Vagina (tissue), 2 donors: ENCODE results near the gene EVX1. TPM values are rescaled to one million over a fixed set of nuclear protein-coding genes. Genes with fewer than 3 reads are reported as not detected.

Experiments used
- DNase-seq, 2 donors: peaks; one replicate each; pipeline ENCODE4 v3.0.0-alpha.2; 2017; ENCODE audit errors: extremely low spot score in 2 of 2
- H3K27ac ChIP-seq: fragments of 200-600 bp; sonication (generic); one replicate; pipeline ENCODE4 v1.5.1; 2019
- H3K27me3 ChIP-seq: fragments of 200-600 bp; sonication (generic); one replicate; pipeline ENCODE4 v1.5.1; 2019
- H3K36me3 ChIP-seq, 2 donors: fragments of 200-600 bp; sonication (generic); one replicate each; pipeline ENCODE4 v1.5.1; 2017 to 2019
- H3K4me1 ChIP-seq: fragments of 200-600 bp; sonication (generic); one replicate; pipeline ENCODE4 v1.5.1; 2019
- H3K4me3 ChIP-seq, 2 donors: fragments of 200-600 bp; sonication (generic); 1 replicate in 1 of 2; 2 replicates in 1 of 2; pipeline ENCODE4 v1.5.1; 2016 to 2019
- H3K9me3 ChIP-seq: fragments of 200-600 bp; sonication (generic); one replicate; pipeline ENCODE4 v1.5.1; 2019
- CTCF ChIP-seq, 3 experiments: fragments of 450-650 bp in 2 of 3; fragments of 200-600 bp in 1 of 3; sonication (generic) in 1 of 3; IDR thresholded peaks; one replicate each; pipeline ENCODE4 v1.5.1; 2017 to 2019; ENCODE audit warnings: antibody characterized with exemption in 3 of 3, mild to moderate bottlenecking in 2 of 3, moderate library complexity in 2 of 3
- POLR2A ChIP-seq, 2 donors: fragments of 450-650 bp; IDR thresholded peaks; one replicate each; pipeline ENCODE4 v1.6.1; 2017; ENCODE audit warnings: antibody characterized with exemption in 2 of 2, mild to moderate bottlenecking in 2 of 2, moderate library complexity in 2 of 2
- POLR2AphosphoS5 ChIP-seq, 2 donors: sonication (generic); formaldehyde crosslinking; IDR thresholded peaks; one replicate each; pipeline ENCODE4 v1.9.0; 2017; ENCODE audit warnings: antibody characterized with exemption in 2 of 2, mild to moderate bottlenecking in 2 of 2, low read depth in 1 of 2; ENCODE audit not compliant: insufficient read depth in 1 of 2
- intact Hi-C: fragments of 100-400 bp; cut with DNase I; formaldehyde crosslinking; loops from one replicate; pipeline ENCODE4 v1.15.1; 2023
- total RNA-seq: library from RNA; depleted of rRNA; stranded (reverse); fragments of >200 nt; gene quantifications from one replicate; pipeline ENCODE4 v1.2.3, GENCODE V29; 2016

The EVX1 gene
- total RNA-seq: 2.5 TPM

GRCh38 chr7:27242555-27243339, at the start of gene EVX1:
Gene EVX1 (plus strand): TSS chr7:27242802. CDS start chr7:27243031, 229 bp downstream.
- Histone ChIP-seq H3K4me1 (peaks cover 40% of the 10 kb centered on the region), H3K27ac (peak within 1 kb of the TSS; percentile 57), H3K27me3 (no peaks in the 10 kb centered on the region), H3K4me3 (peak within 1 kb of the TSS; percentile 50 to 60), H3K9me3 (no peaks in the 10 kb centered on the region), H3K36me3 (no peaks in the 10 kb centered on the region)
- intact Hi-C loops: no loop called here
- DNase-seq: no peak
- peak in 1 of 2 donors; percentile 90 for TF ChIP-seq POLR2AphosphoS5 (IDR thresholded peaks at IDR 0.05; ENCODE audit: insufficient read depth in 1 of 2, low read depth in 1 of 2)
- TF ChIP-seq POLR2A (IDR thresholded peaks at IDR 0.05): peak in 1 of 2 donors; percentile 58
- TF ChIP-seq CTCF (IDR thresholded peaks at IDR 0.05): no peak

GRCh38 chr7:27193335-27194001, 49.1 kb upstream of the EVX1 start:
- no peaks in the 10 kb centered on the region for H3K9me3 ChIP-seq
- peaks cover 4% of the 10 kb centered on the region for H3K27me3 ChIP-seq
- TF ChIP-seq POLR2A (IDR thresholded peaks at IDR 0.05): no peak
- peak in 1 of 2 donors; percentile 41 for TF ChIP-seq POLR2AphosphoS5 (IDR thresholded peaks at IDR 0.05; ENCODE audit: insufficient read depth in 1 of 2, low read depth in 1 of 2)
- TF ChIP-seq CTCF (IDR thresholded peaks at IDR 0.05): no peak
- peak in 1 of 2 donors; percentile 88 for DNase-seq
- intact Hi-C loops: loop anchor here (10.0 kb wide), 1 partner anchor 581 kb away; no protein-coding TSS in a partner anchor
- H3K4me1 ChIP-seq: peaks cover 42% of the 10 kb centered on the region
- H3K27ac ChIP-seq: peak overlapping the region; percentile 99
- H3K36me3 ChIP-seq: no peaks in the 10 kb centered on the region
- peak overlapping the region; percentile 88 to 91 for H3K4me3 ChIP-seq

GRCh38 chr7:27194002-27194352, 48.6 kb upstream of the EVX1 start:
- TF ChIP-seq POLR2A (IDR thresholded peaks at IDR 0.05) (no peak), CTCF (IDR thresholded peaks at IDR 0.05) (no peak), POLR2AphosphoS5 (IDR thresholded peaks at IDR 0.05; ENCODE audit: insufficient read depth in 1 of 2, low read depth in 1 of 2) (no peak)
- Histone ChIP-seq H3K9me3 (no peaks in the 10 kb centered on the region), H3K4me3 (peak overlapping the region; percentile 88 to 91), H3K27me3 (peaks cover 6% of the 10 kb centered on the region), H3K27ac (peak overlapping the region; percentile 99), H3K4me1 (peaks cover 38% of the 10 kb centered on the region), H3K36me3 (no peaks in the 10 kb centered on the region)
- DNase-seq: no peak
- intact Hi-C loops: loop anchor here (10.0 kb wide), 1 partner anchor 581 kb away; no protein-coding TSS in a partner anchor

- DNase-seq: no peak
- Histone ChIP-seq H3K9me3 (no peaks in the 10 kb centered on the region), H3K36me3 (no peaks in the 10 kb centered on the region), H3K4me1 (peaks cover 30% of the 10 kb centered on the region), H3K27ac (peak overlapping the region; percentile 99), H3K4me3 (peak overlapping the region; percentile 88 to 91), H3K27me3 (peaks cover 6% of the 10 kb centered on the region)
- TF ChIP-seq POLR2A (IDR thresholded peaks at IDR 0.05): peak in 1 of 2 donors; percentile 23
- no peak for TF ChIP-seq CTCF (IDR thresholded peaks at IDR 0.05)
- no peak for TF ChIP-seq POLR2AphosphoS5 (IDR thresholded peaks at IDR 0.05; ENCODE audit: insufficient read depth in 1 of 2, low read depth in 1 of 2)
- intact Hi-C loops: loop anchor here (10.0 kb wide), 1 partner anchor 580 kb away; no protein-coding TSS in a partner anchor
These were observed 47.8 kb upstream of the EVX1 start for GRCh38 chr7:27194686-27195379.
